ENCODE measurements around the gene EEF1AKMT4.

EEF1AKMT4 gene

DNA sequence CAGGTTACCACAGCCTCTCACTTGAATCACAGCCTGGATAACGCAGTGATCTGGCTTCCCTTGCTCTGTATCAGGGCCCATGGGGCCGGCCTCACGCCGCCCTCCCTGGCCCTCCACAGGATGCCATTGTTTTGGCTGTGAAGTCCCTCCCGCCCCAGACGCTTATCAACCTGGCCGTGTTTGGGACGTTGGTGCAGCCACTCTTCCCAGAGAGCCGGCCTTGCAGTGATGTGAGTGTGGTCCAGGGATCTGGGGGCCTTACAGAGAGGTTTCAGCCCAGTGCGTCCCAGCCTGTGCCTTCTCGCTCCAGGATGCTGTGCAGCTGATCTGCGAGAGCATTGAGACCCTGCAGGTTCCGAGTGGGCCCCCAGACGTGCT, 13.4 kb upstream of the EEF1AKMT4 start:
- no peak for DNase-seq

DNA sequence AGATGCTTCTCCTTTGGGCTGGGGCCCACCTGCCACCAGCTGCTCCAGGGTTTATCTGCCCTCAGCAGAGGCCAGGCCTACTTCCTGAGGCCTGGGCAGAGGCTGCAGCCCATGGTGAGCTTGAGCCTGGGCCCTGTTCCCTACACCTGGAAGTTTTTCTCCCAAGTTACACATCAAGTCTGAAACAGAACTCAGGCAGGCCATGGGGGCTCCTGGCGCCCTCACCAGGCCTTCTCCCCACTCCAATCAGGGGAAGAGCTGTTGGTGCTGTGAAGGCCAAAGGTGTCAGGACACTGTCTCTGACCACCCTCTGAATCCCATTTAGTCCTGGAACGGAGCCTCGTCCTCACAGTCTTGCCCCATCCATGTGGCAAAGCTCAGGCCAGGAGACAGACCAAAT, 12.8 kb upstream of the EEF1AKMT4 start:
- no peak for DNase-seq

GRCh38 chr3:184237211-184237610, 12.3 kb upstream of the EEF1AKMT4 start:
- DNase-seq, result no peak

- DNase-seq, result no peak
Measured at GRCh38 chr3:184237807-184238206, 11.7 kb upstream of the EEF1AKMT4 start.

- DNase-seq, result no peak
Measured at GRCh38 chr3:184238246-184238818, 11.1 kb upstream of the EEF1AKMT4 start.

GRCh38 chr3:184239221-184239620, 10.3 kb upstream of the EEF1AKMT4 start:
- no peak for DNase-seq

DNA sequence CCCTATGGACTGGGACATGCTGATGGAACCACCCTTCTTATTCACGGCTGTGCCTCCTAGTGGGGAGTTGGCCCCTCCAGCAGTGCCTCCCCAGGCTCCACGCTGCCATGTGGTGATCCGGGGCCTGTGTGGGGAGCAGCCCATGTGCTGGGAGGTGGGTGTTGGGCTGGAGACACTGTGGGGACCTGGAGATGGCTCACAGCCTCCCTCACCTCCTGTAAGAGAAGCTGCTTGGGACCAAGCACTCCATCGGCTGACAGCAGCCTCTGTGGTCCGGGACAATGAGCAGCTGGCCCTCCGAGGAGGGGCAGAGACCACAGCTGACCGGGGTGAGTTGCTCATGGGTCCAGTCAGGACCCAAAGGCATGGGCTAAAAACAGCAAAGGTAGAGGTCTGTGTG, 9.8 kb upstream of the EEF1AKMT4 start:
- no peak for DNase-seq

GRCh38 chr3:184240384-184241140, 8.9 kb upstream of the EEF1AKMT4 start:
- peak; percentile 29 for DNase-seq

GRCh38 chr3:184241141-184241446, 8.4 kb upstream of the EEF1AKMT4 start:
- DNase-seq, result no peak

- peak; percentile 19 for DNase-seq
Measured at GRCh38 chr3:184241447-184242296, 7.8 kb upstream of the EEF1AKMT4 start.

GRCh38 chr3:184242297-184242685, 7.2 kb upstream of the EEF1AKMT4 start:
- DNase-seq, result no peak

- peak; percentile 88 for DNase-seq
Measured at GRCh38 chr3:184248454-184249411, 739 bp upstream of the EEF1AKMT4 start, which contains the start of gene ALG3. Gene ALG3, minus strand, starts transcription at chr3:184248962. Its CDS starts 22 bp downstream, at chr3:184248940.

DNA sequence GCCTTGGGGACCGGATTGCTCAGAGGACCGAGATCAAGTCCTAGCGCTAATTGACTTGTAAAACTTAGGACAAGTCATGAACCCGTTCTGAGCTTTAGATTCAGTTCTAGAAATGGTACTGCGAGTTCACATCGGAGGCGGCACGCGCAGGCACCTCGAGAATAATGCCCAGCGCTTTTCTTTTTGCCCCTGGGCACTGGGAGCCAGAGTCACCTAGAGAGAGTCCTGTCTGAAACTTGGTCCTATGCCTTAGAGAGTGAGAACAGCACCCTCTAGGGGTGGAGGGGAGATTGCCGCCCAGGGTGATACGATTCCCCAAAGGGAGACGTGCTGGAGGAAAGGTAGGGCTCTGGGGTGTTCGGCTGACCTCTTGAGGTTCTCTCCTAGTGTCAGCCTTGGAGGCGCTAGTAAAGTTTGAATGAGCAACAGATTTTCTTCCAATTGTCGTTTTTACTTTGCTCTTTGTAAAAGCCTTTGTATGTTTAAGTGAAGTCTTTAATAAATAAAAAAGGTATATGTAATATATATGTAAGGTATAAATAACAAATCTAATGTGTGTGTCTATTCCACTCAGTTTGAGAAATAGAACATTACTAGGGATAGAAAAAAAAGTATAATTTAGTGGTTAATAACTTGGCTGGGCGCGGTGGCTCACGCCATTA, 826 bp downstream of the EEF1AKMT4 start:
- peak; percentile 87 for DNase-seq

GRCh38 chr3:184255291-184256039, 6.0 kb downstream of the EEF1AKMT4 start:
- no peak for DNase-seq

GRCh38 chr3:184257083-184257915, 7.8 kb downstream of the EEF1AKMT4 start:
- no peak for DNase-seq

DNA sequence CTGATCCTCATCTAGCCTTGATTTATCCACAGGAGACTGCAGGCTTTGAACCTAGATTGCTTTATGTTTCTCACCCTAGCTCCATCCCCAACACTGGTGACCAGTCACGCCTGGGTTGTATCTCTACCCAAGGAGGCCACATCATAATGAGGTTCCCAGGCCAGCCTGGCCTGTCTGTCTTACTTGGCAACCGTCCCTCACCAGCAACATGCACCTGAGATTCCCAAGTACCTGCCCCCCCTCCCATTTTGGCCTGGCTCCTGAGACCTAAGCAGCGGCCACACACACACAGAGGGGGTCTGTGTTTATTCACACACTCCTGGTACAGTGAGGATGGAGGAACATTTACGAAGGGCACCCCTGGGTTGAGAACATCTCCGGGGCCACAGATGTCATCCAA, 9.5 kb downstream of the EEF1AKMT4 start:
- DNase-seq, result no peak

DNA sequence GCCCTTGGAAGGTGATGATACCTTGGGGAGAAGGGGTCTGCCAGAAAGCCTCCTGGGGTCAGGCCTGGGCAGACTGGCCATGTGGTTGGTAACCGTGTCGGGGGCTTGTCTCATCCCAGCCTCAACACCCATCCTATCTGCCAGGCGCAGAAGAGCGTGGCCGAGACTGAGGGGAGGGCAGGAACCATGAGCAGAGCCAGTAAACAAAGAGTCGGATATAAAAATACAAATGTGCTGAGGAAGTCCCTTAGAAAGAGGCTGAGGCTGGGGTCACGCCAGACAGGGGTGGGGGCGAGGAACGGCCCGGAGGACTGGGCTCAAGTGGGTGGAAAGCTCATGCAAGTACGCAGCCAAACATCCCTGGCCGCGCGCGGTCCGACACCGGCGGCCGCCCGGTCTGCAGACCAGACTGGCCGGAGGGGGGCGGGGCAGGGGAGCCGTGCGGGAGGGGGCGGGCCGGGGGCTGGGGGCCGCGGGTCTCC, 10.0 kb downstream of the EEF1AKMT4 start:
- DNase-seq, result no peak

GRCh38 chr3:184259878-184260723, 10.6 kb downstream of the EEF1AKMT4 start:
- peak; percentile 36 for DNase-seq

DNA sequence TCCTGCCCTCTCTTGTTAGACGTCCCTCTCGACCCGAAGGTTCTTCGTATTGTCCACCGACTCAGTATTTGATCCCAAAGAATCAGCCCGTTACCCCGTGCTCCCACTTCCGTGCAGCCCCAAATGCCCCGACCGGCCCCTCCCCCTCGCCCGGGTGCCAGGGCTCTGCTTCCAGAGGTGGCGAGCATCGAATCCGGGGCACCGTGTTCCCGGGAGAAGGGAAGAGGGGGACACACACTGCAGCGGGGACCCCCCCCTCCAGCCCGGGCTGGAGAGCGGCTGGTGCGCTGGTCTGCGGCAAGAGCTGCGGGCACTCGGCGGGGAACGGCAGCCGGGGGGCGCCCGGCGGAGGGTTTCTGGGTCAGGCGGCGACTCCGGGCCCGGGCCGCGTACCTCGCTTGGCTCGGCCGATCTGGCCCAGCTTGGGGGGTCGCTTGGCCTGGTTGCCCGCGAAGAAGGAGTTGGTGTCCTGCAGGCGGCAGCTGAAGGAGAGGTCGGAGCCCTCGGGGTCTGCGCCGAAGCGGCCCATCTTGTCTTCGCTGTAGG, 11.3 kb downstream of the EEF1AKMT4 start:
- DNase-seq, result no peak
